Stimulated activated CD4-positive, alpha-beta T cell treated with anti-CD3 and anti-CD28 coated beads, Interleukin-1b, Interleukin-23, amount 100 ng/mL, for 48 hours (primary cell): ENCODE measurements around the gene SDHA.
A peak's percentile ranks its signal among the peaks of the same experiment; 100 is the strongest.

Experiments used
- DNase-seq: peaks from one replicate; pipeline ENCODE4 v3.0.0-alpha.2; 2020

Gene SDHA

DNA sequence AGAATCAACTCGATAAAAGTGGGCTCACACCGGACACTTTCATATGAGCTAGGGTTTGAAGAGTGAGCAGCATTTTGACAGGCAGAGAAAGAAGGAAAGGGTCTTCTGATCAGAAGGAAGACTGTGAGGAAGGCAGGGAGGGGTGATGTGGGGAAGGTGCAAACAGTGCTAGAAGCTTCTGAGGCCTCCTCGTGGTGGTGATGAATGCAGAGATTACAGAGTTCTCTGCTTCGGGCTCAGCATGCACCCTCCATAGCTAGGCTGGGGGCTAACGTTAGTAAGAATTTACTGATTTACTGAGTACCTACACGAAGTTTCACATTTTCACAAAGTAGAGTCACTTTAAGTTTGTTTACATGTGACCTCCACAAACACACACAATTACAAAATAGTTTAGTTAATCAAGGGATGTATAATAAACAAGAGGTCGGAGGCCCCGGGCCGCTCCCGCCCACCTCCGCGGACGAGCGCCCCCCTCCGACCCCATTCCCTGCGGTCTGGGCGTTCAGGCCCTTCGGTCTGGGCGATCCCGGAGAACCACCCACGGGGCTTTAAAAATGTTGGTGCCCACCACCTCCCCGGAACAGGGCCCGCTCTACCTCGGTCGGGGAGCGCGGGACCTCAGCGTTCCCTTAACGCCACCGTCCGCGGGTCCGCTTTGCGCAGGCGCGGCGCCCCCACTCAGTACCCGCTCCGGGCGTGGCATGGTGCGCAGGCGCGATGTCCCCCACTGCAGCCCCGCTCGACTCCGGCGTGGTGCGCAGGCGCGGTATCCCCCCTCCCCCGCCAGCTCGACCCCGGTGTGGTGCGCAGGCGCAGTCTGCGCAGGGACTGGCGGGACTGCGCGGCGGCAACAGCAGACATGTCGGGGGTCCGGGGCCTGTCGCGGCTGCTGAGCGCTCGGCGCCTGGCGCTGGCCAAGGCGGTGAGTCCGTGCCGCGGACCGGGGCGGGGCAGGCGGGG lies at the start of gene SDHA, which contains the start of gene CCDC127:
TSS of gene SDHA (plus strand) at position 827 of the 963 bp plus-strand sequence. CDS start at position 863, 36 bp downstream.
TSS of gene CCDC127 (minus strand) at position 660 of the 963 bp plus-strand sequence. CDS start 1,304 bp downstream, outside the sequence.
- DNase-seq, result peak; percentile 97

DNA sequence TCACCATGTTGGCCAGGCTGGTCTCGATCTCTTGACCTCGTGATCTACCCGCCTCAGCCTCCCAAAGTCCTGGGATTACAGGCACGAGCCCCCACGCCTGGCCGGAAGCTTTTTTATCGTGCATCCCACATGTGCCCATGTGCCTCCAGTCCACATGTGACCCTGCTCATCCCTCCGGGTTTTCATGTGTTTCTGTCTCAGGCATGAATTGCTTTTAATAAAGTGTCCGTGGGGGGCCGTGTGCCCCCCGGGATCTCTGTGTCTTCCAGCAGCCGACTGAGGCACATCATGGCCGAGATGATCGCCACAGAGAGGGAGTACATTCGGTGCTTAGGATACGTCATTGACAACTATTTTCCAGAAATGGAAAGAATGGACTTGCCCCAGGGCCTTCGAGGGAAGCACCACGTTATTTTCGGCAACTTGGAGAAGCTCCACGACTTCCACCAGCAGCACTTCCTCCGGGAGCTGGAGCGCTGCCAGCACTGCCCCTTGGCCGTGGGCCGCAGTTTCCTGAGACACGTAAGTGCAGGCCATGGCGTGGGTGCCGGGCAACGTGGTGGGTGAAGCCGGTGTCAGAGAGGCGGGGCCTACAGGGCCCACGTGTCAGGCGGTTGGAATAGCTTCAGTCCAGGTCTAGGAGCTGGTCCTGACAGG lies 48.9 kb upstream of the SDHA start:
- DNase-seq, result no peak

DNA sequence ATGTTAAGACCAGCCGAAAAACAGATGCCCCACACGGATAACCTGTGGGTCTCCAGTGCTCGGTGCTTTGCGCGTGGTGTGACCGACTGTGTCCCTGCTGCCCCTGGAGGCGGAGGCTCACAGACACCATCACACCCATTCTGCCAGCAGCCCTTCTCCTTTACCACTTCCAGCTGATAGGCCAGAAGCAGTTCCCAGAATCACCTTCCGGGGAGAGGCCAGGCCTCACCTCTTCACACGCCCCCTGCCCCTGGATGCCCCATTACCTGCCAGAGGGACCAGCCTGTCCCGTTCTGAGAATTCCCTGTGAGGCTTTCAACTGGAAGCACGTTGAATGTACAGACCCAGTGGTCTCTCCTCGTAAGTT lies 48.4 kb upstream of the SDHA start:
- DNase-seq, result no peak

DNA sequence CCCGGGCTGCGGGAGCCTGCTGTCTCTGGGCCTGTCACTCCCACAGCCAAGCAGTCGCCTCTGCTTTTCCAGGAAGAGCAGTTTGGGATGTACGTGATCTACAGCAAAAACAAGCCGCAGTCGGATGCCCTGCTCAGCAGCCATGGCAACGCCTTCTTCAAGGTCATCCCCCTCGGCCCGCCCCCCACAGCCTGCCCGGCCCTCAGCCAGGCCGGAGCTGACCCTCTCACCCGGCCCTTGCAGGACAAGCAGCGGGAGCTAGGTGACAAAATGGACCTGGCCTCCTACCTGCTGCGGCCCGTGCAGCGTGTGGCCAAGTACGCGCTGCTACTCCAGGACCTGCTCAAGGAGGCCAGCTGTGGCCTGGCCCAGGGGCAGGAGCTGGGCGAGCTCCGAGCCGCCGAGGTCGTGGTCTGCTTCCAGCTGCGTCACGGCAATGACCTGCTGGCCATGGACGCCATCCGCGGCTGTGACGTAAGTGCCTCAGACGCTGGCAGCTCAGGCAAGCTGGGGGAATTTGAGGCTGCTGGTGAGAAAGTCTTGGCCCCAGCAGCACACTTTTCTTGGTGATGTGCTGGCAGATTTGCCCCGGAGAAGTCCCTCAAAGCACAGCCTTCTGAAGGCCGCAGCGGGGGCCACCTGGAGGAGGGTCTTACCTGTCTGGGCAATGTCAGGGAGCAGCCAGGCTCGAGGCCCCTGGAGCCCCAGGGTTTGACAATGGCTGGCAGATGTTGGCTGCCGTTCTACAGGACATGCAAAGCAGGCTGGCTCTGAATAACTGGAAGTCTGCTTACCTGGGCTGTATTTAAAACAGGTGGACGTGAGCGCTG lies 46.9 kb upstream of the SDHA start:
- no peak for DNase-seq

DNA sequence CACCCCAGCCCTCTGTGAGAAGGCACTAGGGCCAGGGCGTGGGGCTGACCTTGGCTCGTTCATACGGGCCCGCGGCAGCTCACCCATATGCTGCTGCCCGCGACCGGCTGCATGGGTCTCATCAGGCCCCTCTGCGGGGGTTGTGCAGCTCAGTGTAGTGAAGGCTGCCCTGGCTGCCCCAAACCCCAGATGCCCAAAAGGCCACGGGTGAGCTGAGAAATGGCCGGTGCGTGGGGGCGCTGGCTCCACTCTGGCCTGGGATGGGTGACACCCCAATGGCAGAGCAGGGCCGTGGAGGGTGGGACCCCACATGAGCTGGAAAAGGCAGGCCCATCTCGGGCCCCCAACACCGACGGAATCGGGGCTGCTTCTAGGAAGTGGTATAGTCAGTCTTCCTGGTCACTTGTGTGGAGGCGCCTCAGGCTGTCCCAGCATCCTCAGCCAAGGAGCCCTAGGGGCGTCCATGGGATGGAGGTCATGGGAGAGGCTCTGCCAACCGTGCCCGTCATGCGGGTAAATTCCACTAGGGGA lies 46.3 kb upstream of the SDHA start:
- DNase-seq, result no peak

DNA sequence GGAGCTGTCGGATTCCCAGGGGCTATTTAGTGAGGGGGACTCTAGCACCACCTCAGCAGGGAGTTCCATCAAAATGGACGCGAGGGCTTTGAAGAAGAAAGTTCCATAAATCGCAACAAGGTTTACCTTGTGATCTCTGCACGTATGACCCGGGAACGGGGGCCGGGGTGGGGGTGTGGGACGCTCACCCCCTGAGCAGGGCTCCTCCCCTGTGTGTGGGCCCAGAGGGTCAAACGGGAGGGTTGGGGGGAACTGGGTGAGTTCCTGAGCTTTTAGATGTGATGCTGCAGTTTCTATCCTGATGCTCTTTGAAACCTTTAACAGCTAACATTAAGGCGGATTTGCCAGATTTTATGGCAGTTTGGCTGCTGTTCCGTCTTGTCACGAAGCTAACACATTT lies 45.7 kb upstream of the SDHA start:
- no peak for DNase-seq

DNA sequence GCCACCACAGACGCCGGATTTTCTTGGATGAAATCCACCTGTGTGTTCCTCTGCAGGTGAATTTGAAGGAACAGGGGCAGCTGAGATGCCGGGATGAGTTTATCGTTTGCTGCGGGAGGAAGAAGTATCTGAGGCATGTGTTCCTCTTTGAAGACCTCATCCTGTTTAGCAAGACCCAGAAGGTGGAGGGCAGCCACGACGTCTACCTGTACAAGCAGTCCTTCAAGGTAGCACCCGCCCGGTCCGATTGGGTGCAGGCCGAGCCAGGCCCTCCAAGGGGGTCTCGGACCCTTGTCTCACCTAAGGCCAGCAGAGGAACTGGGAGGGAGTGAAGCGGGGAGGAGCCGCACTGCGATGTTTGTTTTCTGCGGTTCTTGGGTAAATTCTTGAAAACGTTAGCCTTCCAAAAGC lies 45.3 kb upstream of the SDHA start:
- DNase-seq, result no peak

DNA sequence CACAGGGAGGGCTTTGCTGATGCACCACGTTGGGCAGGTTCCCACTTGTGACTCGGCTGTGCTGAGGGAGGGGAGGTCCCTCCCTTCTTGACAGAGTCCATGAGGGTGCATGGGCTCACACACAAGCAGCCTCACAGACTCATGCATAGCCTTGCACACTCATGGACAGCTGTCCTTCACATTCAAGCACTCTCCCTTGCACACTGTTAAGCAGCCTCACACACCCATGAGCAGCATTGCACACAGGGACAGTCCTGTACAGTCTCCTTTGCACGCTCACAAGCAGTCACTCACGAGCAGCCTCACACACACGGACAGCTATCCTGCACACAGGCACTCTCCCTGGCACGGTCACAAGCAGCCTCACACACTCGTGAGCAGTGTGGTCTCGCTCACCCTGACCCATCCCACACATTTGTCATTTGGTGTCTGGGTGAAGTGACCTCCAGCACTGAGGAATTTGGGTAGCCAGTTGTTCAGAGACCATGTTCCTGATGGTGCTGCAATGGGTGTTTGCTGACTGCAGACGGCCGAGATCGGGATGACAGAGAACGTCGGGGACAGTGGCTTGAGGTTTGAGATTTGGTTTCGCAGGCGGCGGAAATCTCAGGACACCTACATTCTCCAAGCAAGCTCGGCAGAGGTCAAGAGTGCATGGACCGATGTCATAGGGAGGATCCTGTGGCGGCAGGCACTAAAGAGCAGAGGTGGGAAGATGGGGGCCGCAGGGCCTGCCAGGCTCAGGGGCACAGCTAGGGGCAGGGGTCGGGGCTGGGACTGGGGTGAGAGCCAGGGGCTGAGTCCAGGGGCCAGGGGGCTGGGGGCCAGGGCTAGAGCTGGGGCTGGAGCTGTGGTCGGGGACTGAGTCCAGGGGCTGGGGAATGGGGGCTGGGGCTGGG lies 44.5 kb upstream of the SDHA start:
- DNase-seq, result no peak

DNA sequence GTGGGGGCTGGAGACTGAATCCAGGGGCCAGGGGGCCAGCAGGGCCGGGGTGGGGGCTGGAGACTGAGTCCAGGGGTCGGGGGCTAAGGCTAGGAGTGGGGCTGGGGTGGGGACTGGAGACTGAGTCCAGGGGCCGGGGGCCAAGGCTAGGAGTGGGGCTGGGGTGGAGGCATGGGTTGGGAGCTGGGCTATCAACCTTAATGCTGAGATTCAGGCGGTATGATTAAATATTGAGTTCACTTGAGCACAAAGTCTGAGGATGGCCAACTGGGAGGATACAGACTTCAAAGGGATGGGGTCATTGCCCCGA lies 43.9 kb upstream of the SDHA start:
- DNase-seq, result no peak

DNA sequence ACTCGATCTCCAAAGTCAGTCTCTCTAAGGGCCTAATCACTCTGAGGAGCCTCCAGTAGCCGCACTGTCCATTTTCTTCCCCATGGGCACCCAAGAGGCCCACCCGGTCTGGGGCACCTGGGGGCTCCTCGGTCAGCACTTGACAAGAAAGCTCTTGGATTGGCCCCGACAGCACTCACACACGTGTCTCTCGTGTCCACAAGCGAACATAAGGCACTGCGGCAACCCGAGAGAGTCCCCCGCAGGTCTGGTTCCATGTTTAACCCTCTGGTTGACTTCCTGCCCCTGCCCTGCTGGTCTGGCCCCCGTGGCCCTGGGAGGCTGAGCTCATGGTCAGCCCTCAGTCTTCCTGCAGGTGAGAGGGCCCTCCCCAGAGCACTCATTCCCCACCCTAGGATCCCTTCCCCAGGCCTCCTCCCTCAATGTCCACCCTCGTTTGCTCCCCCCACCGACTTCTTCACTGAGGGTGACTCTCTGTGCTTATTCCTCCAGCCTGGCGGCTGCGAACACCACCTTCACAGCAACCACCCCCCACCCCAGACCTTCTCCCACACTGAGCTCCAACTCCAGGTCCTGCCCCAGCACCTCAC lies 43.1 kb upstream of the SDHA start:
- DNase-seq, result no peak

DNA sequence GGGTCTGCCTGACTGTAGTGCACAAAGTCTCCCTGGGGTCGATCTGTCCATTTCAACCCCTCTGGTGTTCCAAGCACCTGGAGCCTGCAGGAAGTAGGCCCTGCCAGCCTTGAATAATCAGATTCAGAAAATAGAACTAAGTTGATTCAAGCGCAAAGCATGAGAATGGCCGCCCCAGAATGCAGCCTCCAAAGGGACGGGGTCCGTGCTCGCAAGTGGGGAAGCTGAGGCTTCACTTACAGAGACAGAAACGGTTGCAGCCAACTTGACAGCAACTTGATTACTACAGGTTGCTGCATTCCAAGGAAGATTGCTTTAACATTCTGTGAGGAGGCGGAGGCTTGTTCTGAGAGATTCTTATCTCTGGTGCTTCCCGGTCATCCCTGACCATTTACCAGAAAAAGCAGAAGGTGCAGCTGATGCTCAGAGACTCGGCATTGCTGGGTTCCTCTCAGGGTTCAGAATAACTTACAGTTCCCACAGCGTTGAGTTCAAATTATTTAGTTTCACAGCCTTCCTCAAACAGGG lies 41.8 kb upstream of the SDHA start:
- DNase-seq, result no peak

DNA sequence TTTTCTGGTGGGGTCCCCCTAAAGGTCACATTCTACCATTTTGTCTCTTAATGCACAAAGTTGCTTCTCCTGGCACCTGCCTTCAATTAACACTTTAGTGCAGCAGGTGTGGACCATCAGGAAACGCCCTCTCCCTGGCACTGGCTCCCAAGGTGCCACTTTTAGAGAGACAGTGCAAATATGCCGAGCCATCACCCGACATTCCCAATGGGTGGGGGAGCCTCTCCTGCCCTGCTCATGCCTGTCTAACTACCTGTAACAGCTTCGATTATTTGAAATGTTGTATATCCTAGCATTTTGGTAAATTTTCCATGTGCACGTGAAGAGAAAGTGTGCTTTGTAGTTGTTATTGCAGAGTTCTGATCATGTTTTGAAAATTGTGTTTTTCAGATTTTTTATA lies 40.0 kb upstream of the SDHA start:
- DNase-seq, result no peak

DNA sequence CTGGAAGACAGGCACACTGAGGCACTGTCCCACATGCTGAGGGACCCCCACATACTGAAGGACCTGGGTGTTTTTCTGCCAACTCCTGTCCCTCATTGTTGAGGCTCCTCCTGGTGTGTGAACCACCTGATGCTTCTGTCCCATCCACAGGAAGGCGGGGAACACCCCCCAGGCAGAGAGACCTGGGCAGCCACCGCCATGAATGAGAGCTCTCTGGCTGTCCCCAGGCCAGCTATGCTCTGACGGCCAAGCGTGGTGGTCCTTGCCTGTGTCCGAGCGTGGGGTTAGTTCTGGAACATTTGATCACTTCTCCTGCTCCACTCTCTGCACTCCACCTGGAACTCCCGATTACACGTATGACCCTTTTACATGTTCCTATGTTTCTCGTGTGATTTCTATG lies 38.7 kb upstream of the SDHA start:
- no peak for DNase-seq

DNA sequence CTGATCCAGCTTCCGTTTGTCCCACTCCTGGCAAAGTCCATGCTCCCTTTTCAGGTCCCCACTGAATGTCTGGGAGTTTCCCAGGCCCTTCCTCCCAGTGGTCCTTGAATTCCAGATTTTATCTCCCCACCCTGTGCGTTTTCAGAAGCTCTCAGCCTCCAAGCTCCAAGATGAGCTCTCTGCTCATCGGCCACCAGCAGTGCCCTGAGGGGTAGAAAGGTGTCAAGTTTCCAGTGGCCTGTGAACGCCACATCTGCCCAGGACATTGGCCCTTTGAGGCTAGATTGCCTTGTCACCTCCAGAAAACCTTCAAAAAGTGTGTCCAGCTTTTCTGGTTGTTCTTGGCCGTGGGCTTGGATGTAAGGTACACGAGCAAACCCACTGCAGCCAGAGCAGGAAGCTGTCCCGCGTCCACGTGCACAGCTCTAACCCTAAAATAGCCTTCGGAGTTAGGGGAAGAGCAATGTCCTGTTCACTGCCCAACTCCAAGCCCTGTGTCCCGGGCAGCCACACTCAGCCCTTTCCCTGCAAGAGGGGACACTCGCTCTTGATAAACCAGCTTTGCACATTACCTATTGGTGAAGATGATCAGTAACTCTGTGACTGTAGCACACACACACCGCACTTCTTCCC lies 37.7 kb upstream of the SDHA start:
- no peak for DNase-seq

DNA sequence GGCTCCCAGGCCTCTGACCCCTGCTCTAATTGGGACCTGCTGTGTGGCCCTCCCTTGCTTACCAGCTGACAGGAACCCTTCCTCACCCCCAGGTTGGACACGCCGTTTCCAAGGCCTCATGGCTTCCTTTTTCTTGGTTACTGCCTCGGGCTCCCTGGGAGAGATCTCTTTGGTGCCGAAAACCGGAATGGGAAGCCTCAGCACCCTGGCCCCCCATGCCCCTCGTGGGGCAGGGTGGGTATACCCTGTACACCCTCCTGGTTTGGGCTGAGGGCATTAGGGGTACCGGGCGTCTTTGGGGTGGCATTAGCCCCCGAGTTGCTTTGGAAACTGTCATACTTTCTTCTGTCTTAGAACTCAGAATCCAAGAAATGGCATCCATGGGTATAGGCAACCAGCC lies 37.0 kb upstream of the SDHA start:
- no peak for DNase-seq

DNA sequence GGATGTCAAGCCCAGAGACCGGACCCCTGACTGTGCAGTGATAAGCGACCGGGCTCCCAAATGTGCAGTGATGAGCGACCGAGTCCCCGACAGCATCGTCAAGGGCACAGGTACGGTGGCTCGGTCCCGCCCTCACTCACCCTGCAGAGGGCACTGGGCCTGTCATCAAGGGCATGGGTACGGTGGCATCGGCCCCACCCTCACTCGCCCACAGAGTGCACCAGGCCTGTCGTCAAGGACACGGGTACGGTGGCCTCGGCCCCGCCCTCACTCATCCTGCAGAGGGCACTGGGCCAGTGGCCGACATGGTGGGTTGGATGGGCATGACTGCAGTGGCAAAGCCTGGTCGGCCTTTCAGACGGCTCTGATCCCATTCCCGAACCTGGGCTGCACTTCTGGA lies 36.6 kb upstream of the SDHA start:
- DNase-seq, result no peak

DNA sequence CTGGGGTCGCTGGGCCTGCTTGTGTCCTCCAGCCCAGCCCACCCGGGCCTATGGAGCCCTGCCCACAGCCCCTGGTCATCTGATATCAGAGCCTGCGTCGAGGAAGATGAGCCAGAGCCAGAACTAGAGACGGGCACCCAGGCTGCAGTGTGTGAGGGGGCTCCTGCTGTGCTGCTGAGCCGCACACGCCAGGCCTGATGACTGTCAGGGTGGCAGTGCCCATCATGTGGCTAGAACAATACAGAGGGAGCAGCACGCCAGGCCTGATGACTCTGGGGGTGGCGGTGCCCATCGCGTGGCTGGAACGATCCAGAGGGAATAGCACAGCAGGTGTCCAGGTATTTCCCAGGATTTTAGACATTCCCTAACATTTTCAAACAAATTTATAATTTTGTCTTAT lies 36.0 kb upstream of the SDHA start:
- no peak for DNase-seq

DNA sequence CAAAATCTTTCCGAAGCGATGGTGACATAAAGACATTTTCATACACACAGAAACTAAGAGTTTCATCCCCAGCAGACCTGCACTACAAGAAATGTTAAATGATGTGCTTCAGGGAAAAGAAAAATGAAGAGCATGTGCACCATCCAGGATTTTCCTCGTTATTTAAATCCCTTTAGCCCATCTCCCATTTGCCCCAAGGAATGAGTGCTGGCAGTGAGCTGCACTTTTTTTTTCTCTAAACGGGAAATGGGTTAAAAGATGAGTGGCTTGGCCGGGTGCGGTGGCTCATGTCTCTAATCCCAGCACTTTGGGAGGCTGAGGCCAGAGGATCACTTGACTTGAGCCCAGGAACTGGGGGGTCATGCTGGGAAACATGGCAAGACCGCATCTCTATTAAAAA lies 33.6 kb upstream of the SDHA start:
- DNase-seq, result no peak

DNA sequence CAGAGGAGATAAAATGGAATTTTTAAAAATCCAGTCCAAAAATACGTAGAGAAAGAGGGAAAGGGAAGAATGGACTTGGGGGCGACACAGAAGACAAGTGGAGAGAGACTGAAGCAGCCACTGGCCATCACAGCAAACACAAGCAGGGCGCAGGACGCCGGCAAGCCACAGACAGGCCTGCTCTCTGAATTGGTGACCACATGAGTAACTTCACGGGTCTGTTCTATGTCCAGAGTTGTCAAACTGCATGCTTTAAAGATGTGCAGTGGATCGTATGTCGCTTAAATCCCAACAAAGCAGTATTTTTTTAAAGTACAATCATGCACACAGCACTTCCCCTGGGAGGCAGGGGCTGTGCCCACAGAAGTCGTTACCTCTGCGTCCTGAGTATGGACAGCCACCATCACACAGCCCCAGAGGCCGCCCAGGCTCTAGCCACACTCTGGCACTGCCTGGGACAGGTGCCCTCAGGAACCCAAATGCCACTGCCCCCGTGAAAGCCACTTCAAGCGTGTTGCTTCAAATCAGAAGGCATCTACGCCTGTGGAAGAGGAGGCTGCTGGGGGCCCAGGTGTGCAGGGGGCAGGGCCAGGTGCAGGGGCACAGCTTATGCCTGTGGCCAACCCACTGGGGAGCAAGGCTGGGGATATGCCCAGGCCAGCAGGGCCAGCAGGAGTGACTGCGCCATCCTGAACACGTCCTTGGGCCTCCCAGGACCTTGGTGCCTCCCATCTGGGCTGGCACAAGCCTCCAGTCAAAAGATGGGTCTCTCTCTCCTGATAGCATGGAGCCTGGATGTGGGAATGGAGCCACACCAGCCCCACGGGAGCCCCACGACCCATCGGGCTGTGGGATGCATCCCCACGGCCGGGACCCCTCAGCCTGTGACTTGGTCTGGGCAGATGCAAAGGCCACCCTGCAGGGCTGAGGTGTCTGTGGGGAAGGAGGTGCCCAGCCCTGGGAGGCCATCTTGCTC lies 32.7 kb upstream of the SDHA start:
- DNase-seq, result no peak
